NCI-H146 treated with DMSO at 0.1 percent for 48 hours (cell line): ENCODE data around the gene ACER1.
A peak's percentile ranks its signal among the peaks of the same experiment; 100 is the strongest.
"Not testable (repeated sequence)": the region's sequence is repeated elsewhere in the genome, so short reads cannot be mapped to it uniquely, and the experiment has no call there.

Experiments
- DNase-seq: peaks from one replicate; lab custom pipeline; 2025; ENCODE audit not compliant: unreplicated experiment; lab: John Stamatoyannopoulos, UW

ACER1 gene, protein sequence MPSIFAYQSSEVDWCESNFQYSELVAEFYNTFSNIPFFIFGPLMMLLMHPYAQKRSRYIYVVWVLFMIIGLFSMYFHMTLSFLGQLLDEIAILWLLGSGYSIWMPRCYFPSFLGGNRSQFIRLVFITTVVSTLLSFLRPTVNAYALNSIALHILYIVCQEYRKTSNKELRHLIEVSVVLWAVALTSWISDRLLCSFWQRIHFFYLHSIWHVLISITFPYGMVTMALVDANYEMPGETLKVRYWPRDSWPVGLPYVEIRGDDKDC

GRCh38 chr19:6333439-6333838 is at the start of gene ACER1:
Gene ACER1, minus strand, starts transcription at chr19:6333612. Its CDS starts 61 bp downstream, at chr19:6333551.
- no peak for DNase-seq

DNA sequence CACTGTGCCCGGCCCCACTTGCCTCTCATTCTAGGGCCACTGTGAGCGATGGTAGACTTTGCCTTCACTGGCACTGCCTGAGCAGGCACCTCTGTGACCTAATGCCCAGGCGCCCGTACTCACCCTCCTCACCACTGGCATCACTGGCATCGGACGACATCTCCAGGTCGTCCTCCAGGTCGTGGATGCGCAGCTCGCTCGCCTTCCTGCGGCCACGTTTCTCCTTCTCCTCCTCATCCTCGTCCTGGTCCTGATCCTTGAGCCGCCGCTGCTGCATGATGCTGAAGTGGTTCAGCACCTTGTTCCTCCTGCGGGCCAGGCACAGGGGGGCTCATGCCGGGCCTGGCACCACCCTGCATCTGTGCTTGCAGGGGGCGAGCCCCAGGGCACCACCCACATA is 49.8 kb upstream of the ACER1 start:
- DNase-seq: no peak

DNA sequence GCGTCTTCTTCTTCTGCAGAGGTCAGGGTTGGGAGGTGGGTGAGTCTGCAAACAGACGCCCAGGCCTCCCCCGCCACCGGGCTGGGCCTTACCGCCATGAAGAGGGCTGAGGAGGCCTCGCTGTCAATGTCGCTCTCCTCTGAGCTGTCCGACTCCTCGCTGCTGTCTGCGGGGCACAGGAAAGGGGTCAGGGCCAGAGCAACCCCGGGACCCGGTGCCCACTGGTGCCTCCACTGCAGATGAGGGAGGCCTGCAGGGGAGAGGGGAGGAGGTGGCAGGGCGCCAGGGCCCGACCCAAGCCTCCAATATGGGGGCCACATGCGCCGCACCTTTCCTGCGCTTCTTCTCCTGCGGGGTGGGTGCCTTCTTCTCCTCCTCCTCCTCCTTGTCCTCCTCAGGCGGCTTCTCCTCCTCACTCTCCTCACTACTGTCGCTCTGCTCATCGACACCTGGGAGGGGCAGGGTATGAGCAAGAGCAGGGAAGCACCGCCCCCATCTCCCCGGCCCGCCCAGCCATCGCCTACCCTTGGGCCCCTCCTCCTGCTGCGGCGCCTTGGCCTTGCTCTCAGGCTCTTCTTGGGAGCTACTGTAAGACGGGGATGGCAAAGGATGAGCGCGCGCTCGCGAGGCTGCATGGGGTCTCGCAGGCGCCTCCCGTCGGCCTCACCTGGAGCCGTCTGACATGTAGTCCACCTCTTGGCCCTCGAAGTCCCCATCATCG is 47.8 kb upstream of the ACER1 start:
- DNase-seq: no peak

DNA sequence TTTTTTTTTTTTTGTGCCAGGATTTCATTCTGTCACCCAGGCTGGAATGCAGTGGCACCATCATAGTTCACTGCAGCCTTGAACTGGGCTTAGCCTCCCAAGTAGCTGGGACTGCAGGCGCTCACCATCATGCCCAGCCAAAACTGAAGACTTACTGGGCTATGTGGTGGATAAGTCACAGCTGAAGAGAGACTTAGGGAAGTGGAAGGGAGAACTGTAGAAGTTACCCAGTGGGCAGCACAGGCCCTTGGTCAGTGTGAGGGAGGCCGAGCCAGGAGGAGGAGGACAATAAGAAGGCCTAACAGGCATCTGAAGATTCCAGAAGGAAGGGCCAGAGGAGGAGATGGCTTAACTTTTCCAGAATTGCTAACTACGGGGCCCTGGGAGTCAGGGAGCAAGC is 46.3 kb upstream of the ACER1 start:
- no peak for DNase-seq

GRCh38 chr19:6378486-6378885 is 45.1 kb upstream of the ACER1 start:
- DNase-seq: no peak

DNA sequence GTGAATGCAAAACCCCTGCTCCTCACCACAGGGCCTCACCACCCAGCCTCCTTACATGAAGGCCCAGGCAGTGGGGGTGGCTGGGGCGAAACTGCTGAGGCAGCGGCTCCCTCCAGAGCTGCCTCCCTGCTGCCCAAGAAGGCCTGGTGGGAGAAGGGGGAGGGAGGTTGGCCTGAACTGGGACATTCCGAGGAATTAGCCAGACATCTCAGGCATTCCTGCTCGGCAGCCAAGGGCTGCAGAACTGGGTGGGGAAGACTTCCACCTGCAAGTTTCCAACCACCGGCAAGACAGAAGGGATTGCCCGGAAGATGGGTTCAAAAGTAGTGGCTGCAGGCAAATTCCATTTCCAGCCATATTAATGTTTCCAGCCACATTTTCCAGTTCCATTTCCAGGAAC is 44.6 kb upstream of the ACER1 start:
- DNase-seq: no peak

DNA sequence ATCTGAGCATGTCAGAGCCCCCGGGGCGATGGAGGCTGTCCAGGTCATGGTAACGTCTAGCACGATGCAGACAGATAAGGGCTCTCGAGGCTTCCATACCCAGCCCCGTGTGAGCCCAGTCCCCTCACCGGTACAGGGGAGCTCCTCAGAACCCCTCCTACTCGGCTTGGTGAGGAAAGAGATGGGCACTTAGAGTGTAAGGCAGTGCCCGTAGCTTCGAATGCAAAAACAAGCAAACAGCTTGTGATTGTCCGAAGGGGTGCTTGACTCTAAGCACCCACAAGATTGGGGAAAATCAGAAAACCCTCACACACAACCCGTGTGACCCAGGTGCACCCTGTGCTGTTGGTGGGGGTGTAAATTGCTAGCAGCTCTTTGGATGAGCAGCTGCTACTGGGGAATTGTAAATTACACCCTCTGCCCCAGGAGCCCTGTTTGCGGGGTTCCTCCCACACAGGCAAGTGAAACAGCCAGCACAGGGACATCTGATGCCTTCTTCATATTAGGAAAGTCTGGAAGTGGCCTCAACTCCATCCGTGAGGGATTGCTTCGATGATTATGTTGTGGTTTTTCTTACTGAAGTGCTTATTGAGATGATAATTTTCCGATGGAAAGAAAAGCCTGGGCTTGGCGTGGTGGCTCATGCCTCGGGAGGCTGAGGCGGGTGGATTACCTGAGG is 43.2 kb upstream of the ACER1 start:
- no peak for DNase-seq

- no peak for DNase-seq
Measured at GRCh38 chr19:6375411-6376010, 42.1 kb upstream of the ACER1 start, which contains the start of gene PSPN. Gene PSPN, minus strand, starts transcription at chr19:6375933. Its CDS starts 84 bp downstream, at chr19:6375849.

GRCh38 chr19:6374711-6375410 is 41.4 kb upstream of the ACER1 start:
- DNase-seq: no peak

DNA sequence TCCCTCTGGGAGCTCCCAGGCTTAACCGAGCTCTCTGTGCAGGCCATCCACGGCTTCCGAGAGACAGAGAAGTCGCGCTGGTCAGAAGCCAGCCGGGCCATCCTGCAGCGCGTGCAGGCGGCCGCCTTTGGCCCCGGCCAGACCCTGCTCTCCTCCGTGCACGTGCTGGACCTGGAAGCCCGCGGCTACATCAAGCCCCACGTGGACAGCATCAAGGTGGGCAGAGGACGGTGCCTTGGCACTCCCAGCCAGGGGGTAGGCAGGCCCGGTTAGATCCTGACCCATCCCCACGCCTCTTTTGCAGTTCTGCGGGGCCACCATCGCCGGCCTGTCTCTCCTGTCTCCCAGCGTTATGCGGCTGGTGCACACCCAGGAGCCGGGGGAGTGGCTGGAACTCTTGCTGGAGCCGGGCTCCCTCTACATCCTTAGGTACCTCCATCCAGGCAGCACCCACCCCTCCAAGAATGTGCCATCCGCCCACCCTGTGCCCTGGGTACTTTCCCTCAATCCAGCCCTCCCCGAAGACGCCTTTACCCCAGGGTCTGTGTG is 40.8 kb upstream of the ACER1 start:
- no peak for DNase-seq

- DNase-seq: no peak
Measured at GRCh38 chr19:6373813-6374108, 40.3 kb upstream of the ACER1 start.

GRCh38 chr19:6373096-6373812 is 39.8 kb upstream of the ACER1 start:
- peak; percentile 82 for DNase-seq

DNA sequence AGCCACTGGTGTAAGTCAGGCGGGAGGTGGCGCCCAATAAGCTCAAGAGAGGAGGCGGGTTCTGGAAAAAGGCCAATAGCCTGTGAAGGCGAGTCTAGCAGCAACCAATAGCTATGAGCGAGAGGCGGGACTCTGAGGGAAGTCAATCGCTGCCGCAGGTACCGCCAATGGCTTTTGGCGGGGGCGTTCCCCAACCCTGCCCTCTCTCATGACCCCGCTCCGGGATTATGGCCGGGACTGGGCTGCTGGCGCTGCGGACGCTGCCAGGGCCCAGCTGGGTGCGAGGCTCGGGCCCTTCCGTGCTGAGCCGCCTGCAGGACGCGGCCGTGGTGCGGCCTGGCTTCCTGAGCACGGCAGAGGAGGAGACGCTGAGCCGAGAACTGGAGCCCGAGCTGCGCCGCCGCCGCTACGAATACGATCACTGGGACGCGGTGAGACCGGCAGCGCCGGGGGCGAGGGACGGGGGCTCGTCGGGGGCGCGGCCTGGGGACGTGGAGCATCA is 39.2 kb upstream of the ACER1 start, which contains the start of gene ALKBH7:
Gene ALKBH7, plus strand, starts transcription at position 201 of the 502 bp plus-strand sequence. Its CDS starts 27 bp downstream, at position 228.
- peak; percentile 94 for DNase-seq

GRCh38 chr19:6364353-6364752 is 30.9 kb upstream of the ACER1 start:
- no peak for DNase-seq

DNA sequence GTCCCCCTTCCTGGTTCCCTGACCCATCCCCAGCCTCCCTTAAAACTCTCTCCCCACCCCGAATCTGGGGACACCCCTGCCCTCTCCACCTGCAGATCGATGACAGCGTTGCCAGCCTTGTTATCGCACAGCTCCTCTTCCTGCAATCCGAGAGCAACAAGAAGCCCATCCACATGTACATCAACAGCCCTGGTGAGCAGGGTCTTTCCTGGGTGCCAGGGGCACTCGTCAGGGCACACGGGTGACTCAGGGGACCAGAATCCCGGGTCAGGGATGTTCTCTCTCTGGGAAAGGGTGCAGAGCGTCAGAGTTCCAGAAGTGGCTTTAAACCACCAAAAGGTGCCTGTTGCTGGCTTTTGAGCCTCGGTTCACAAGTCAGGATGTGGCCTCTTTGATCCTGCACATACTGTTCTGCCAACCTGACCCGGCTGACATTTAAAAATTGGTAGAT is 29.0 kb upstream of the ACER1 start:
- DNase-seq: no peak

DNA sequence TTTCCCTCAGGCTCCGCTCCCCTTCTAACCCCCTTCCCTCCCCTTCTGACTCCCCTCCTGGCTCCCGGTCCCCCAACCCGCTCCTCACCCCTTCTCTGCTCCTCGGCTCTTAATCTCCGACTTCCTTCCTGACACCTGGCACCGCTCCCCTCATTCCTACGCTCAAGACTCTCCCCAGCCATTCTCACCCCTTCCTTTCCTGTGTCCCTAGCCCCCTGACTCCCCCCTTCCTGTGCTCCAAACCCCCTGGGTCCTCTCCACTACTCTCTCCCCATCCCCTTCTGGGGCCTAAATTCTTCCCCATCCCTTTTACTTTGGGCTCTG is 28.6 kb upstream of the ACER1 start:
- no peak for DNase-seq

- DNase-seq: not testable (repeated sequence)
Measured at GRCh38 chr19:6360857-6361216, 27.4 kb upstream of the ACER1 start.

GRCh38 chr19:6360445-6360844 is 27.0 kb upstream of the ACER1 start:
- DNase-seq: not testable (repeated sequence)

- no peak for DNase-seq
Measured at GRCh38 chr19:6359568-6360341, 26.3 kb upstream of the ACER1 start.
